PC-3 (cell line): Measurements from ENCODE around the gene NDUFAB1. TPM values are rescaled to one million over a fixed set of nuclear protein-coding genes. Genes with fewer than 3 reads are reported as not detected.

ENCODE experiments used
- ATAC-seq: fragments of 200-7000 bp; cut with Tn5 transposase; 2 replicates; pipeline ENCODE4 v1.9.1; 2020; ENCODE audit warnings: mild to moderate bottlenecking, moderate library complexity
- BruUV-seq: library from RNA; stranded (reverse); fragments of 400-500 nt; replicated peaks from 2 replicates; lab custom pipeline; 2021; lab: Mats Ljungman, UMichigan
- CTCF ChIA-PET: fragments of 300-600 bp; sonication (Branson Sonifier 250); formaldehyde crosslinking; loops from one replicate; lab custom pipeline; 2022; ENCODE audit warnings: antibody characterized with exemption; lab: Charles Lee
- POLR2A ChIA-PET: fragments of 300-600 bp; sonication (Branson Sonifier 250); formaldehyde crosslinking; loops from one replicate; lab custom pipeline; 2022; ENCODE audit warnings: antibody characterized with exemption; ENCODE audit not compliant: unreplicated experiment; lab: Charles Lee
- DNase-seq: peaks from one replicate; pipeline ENCODE4 v3.0.0-alpha.2; 2015
- H2AFZ ChIP-seq: fragments of 300-600 bp; sonication (generic); 2 replicates; pipeline ENCODE4 v1.6.0; 2016; ENCODE audit warnings: antibody characterized with exemption, low read length
- H3F3A ChIP-seq: fragments of 300-600 bp; sonication (generic); one replicate; pipeline ENCODE4 v1.6.0; 2017; ENCODE audit warnings: antibody characterized with exemption, low read length, control low read depth, mild to moderate bottlenecking; ENCODE audit not compliant: unreplicated experiment
- H3K27ac ChIP-seq: fragments of 300-600 bp; sonication (generic); 2 replicates; pipeline ENCODE4 v1.5.1; 2016; ENCODE audit warnings: mild to moderate bottlenecking, low read length
- H3K27me3 ChIP-seq: fragments of 300-600 bp; sonication (generic); 2 replicates; pipeline ENCODE4 v1.6.1; 2016; ENCODE audit warnings: low read length, mixed read lengths
- H3K36me3 ChIP-seq: fragments of 300-600 bp; sonication (generic); 2 replicates; pipeline ENCODE4 v1.6.1; 2016; ENCODE audit warnings: low read depth, mixed run types, low read length, mixed read lengths
- H3K4me1 ChIP-seq: fragments of 300-600 bp; sonication (generic); 2 replicates; pipeline ENCODE4 v1.5.1; 2016; ENCODE audit warnings: low read length; ENCODE audit not compliant: insufficient read depth
- H3K4me2 ChIP-seq: fragments of 300-600 bp; sonication (generic); 2 replicates; pipeline ENCODE4 v1.6.0; 2016; ENCODE audit warnings: low read length
- H3K4me3 ChIP-seq: fragments of 300-600 bp; sonication (generic); 2 replicates; pipeline ENCODE4 v1.5.1; 2016; ENCODE audit warnings: mild to moderate bottlenecking, low read length, mixed read lengths
- H3K79me2 ChIP-seq: fragments of 300-600 bp; sonication (generic); 2 replicates; pipeline ENCODE4 v1.6.1; 2017; ENCODE audit warnings: low read length, mixed read lengths
- H3K9ac ChIP-seq: fragments of 300-600 bp; sonication (generic); 2 replicates; pipeline ENCODE4 v1.6.0; 2016; ENCODE audit warnings: mild to moderate bottlenecking, low read length
- H3K9me2 ChIP-seq: fragments of 300-600 bp; sonication (generic); replicated peaks from 2 replicates; pipeline ENCODE4 v1.6.1; 2016; ENCODE audit warnings: mixed run types, low read length, mixed read lengths
- H3K9me3 ChIP-seq: fragments of 300-600 bp; sonication (generic); 2 replicates; pipeline ENCODE4 v1.6.1; 2016; ENCODE audit warnings: low read length, mixed read lengths
- H4K20me1 ChIP-seq: fragments of 300-600 bp; sonication (generic); 2 replicates; pipeline ENCODE4 v1.6.1; 2016; ENCODE audit warnings: low read length, mixed read lengths
- CTCF ChIP-seq: fragments of 300-600 bp; sonication (generic); conservative IDR thresholded peaks from 2 replicates; pipeline ENCODE4 v1.5.1; 2017; ENCODE audit warnings: antibody characterized with exemption, low read depth, mild to moderate bottlenecking, low read length
- EZH2 ChIP-seq: fragments of 300-600 bp; sonication (generic); IDR thresholded peaks from one replicate; pipeline ENCODE4 v1.6.1; 2017; ENCODE audit warnings: antibody characterized with exemption, mild to moderate bottlenecking, low read length; ENCODE audit not compliant: unreplicated experiment
- EZH2phosphoT487 ChIP-seq: fragments of 300-600 bp; sonication (generic); IDR thresholded peaks from 2 replicates; pipeline ENCODE4 v1.6.1; 2018; ENCODE audit warnings: mild to moderate bottlenecking, antibody characterized with exemption, low read length, borderline replicate concordance
- intact Hi-C: fragments of 100-400 bp; cut with micrococcal nuclease; formaldehyde crosslinking; loops from 2 replicates; pipeline ENCODE4 v1.9.0; 2023
- total RNA-seq: library from RNA; depleted of rRNA; stranded (reverse); fragments of >200 nt; gene quantifications from 2 replicates; pipeline ENCODE4 v1.2.3, GENCODE V29; 2014

NDUFAB1 gene
- total RNA-seq, 1 experiment from 2014 or later, result 228 TPM

DNA sequence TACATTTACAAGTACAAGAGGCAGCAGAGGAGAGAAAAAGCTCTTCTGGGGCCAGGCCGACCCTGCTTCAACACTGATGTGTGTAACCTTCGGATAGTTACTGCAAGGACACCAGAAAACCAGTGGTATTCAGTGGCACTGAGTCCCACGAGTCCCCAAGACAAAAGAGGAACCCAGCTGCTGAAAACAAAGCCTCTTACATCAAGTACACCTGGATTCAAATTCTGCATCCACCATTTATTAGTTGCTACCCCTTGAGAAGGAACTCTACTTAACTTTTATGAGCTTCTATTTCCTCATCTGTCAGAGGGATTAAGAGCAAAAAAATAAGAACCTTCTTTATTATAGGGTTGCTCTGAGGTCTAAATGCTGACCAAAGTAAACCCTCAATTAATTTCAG, 41.6 kb downstream of the NDUFAB1 start:
- no peak for TF ChIP-seq EZH2
- no peak for TF ChIP-seq EZH2phosphoT487
- TF ChIP-seq CTCF, result no peak
- intact Hi-C loops, result no loop called here
- Histone ChIP-seq H4K20me1 (no peaks in the 10 kb centered on the region), H3K9me2 (no peaks in the 10 kb centered on the region), H3K4me1 (peaks cover 5% of the 10 kb centered on the region; the same call in 1 of the 2 replicates), H3K79me2 (peaks cover 23% of the 10 kb centered on the region), H3K9ac (no peak overlapping the region), H3K27ac (no peak overlapping the region), H3K9me3 (no peaks in the 10 kb centered on the region), H3K4me2 (no peak overlapping the region), H2AFZ (no peak overlapping the region), H3K4me3 (no peak overlapping the region), H3F3A (no peaks in the 10 kb centered on the region), H3K36me3 (peaks cover 5% of the 10 kb centered on the region), H3K27me3 (no peaks in the 10 kb centered on the region)
- no peak for DNase-seq
- CTCF ChIA-PET, result no interaction called here
- BruUV-seq, result no TSS peak
- POLR2A ChIA-PET, result no interaction called here
- no peak for ATAC-seq

DNA sequence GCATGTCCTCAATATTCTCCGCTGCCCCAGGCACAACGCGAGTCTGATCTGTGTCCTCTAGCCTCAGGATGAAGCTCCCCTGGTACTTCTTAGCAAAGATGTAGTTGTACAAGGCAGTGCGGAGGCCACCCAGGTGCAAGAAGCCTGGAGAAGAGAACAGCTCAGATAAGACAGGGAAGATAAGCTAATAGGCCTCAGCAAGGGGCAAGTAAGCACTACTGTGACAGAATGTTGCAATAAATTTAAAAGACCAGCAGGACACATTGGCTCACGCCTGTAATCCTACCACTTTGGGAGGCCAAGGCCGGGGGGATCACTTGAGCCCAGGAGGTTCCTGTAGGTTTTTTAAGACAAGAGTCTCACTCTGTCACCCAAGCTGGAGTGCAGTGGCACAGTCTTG, 44.0 kb downstream of the NDUFAB1 start:
- H3K9me3 ChIP-seq, result no peaks in the 10 kb centered on the region
- POLR2A ChIA-PET, result no interaction called here
- TF ChIP-seq EZH2 (no peak), EZH2phosphoT487 (no peak), CTCF (no peak)
- no peak overlapping the region for H3K4me3 ChIP-seq
- no peaks in the 10 kb centered on the region for H3K9me2 ChIP-seq
- H3K4me2 ChIP-seq, result no peak overlapping the region
- intact Hi-C loops, result no loop called here
- no peak for ATAC-seq
- H2AFZ ChIP-seq, result no peak overlapping the region
- H3K27me3 ChIP-seq, result no peaks in the 10 kb centered on the region
- no peaks in the 10 kb centered on the region for H4K20me1 ChIP-seq
- no peak for DNase-seq
- H3F3A ChIP-seq, result no peaks in the 10 kb centered on the region
- H3K79me2 ChIP-seq, result peaks cover 5% of the 10 kb centered on the region
- CTCF ChIA-PET, result no interaction called here
- H3K27ac ChIP-seq, result no peak overlapping the region
- peaks cover 3% of the 10 kb centered on the region; the same call in 1 of the 2 replicates for H3K36me3 ChIP-seq
- no TSS peak for BruUV-seq
- peaks cover 5% of the 10 kb centered on the region; the same call in 1 of the 2 replicates for H3K4me1 ChIP-seq
- H3K9ac ChIP-seq, result no peak overlapping the region

GRCh38 chr16:23549938-23550337, 46.2 kb downstream of the NDUFAB1 start:
- no peak for TF ChIP-seq CTCF
- no peak for TF ChIP-seq EZH2phosphoT487
- TF ChIP-seq EZH2, result no peak
- H3F3A ChIP-seq, result no peaks in the 10 kb centered on the region
- DNase-seq (no peak), ATAC-seq (no peak)
- no peaks in the 10 kb centered on the region for H3K9me3 ChIP-seq
- BruUV-seq, result no TSS peak
- H2AFZ ChIP-seq, result no peak overlapping the region
- POLR2A ChIA-PET, result no interaction called here
- no peak overlapping the region for H3K27ac ChIP-seq
- intact Hi-C loops, result loop anchor here (10.0 kb wide), 1 partner anchor 85 kb away; no protein-coding TSS in a partner anchor
- H3K4me1 ChIP-seq, result no peaks in the 10 kb centered on the region
- H3K9me2 ChIP-seq, result no peaks in the 10 kb centered on the region
- peaks cover 3% of the 10 kb centered on the region; the same call in 1 of the 2 replicates for H3K36me3 ChIP-seq
- H3K4me2 ChIP-seq, result no peak overlapping the region
- no peaks in the 10 kb centered on the region for H3K27me3 ChIP-seq
- H3K9ac ChIP-seq, result no peak overlapping the region
- H3K79me2 ChIP-seq, result no peaks in the 10 kb centered on the region
- CTCF ChIA-PET, result no interaction called here
- H4K20me1 ChIP-seq, result no peaks in the 10 kb centered on the region
- no peak overlapping the region for H3K4me3 ChIP-seq
